HG03520 (cell line): ENCODE data around the gene ITGA3.

Experiments
- ATAC-seq: cut with Tn5 transposase; IDR thresholded peaks from one replicate; pipeline ENCODE4 v1.9.1; 2021; ENCODE audit warnings: mild to moderate bottlenecking, moderate library complexity; ENCODE audit not compliant: unreplicated experiment

Gene ITGA3

GRCh38 chr17:50106393-50107131, 50.7 kb downstream of the ITGA3 start:
- ATAC-seq: no peak

GRCh38 chr17:50107790-50108414, 52.0 kb downstream of the ITGA3 start:
- ATAC-seq: no peak

- ATAC-seq: no peak
These were observed 52.6 kb downstream of the ITGA3 start for GRCh38 chr17:50108556-50108955.

GRCh38 chr17:50109207-50109606, 53.3 kb downstream of the ITGA3 start:
- ATAC-seq: no peak

GRCh38 chr17:50109785-50110184, 53.9 kb downstream of the ITGA3 start:
- ATAC-seq: no peak

DNA sequence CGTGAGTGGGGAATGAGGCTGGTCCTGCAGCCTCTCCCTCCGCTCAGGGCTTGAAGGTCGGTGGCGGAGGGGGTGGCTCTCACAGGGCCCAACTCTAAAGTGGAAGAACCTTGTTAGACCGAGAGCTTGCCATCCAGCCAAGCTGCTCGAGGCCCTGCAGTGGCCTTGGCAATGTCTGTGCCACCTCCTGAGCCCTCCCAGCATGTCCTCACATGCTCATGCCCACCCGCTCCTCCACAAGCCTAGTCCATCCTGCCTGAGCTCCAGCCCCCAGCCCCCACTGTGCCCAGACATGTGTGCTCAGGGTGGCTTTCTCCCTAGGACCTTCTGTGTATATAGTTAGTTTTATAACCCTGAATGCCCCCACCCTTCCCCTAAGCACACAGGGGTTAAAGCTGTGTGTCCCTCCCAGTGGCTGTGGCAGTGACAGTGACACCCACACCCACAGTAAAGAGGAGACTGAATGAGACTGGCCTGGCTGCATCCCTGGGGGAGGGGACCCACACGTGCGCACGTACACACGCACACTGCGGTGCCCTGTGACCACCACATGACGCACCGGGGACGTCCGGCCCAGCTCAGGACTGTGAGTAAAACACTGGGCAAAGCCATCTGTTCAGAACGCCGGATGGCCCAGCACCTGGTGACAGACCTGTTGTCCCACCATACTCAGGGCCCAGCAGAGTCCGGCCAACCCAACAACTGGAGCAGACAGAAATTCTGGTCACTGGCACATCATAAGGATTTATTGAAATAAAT, 54.9 kb downstream of the ITGA3 start:
- ATAC-seq: no peak

GRCh38 chr17:50111673-50112655, 56.1 kb downstream of the ITGA3 start:
- no peak for ATAC-seq

DNA sequence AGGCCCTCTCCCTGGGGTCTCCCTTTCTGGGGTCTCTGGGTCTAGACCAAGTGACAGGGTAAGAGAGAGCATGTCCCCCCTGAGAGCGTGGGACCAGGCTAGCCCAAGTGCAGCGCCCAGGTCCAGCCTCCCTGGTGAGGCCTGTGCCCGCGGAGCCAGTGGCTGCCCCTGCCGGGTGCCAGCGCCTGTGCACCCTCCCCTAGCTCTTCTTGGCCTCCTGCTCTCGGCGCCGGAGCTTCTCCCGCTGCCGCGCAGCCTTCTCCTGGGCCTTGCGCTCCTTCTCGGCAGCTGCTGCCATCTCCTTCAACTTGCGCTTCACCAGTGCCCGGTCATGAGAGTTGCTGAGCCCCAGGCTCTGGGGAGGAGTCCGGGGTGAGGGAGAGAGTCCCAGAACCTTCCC, 56.8 kb downstream of the ITGA3 start:
- ATAC-seq: no peak

- no peak for ATAC-seq
These were observed 57.9 kb downstream of the ITGA3 start for GRCh38 chr17:50113624-50114320.

- ATAC-seq: no peak
These were observed 58.5 kb downstream of the ITGA3 start for GRCh38 chr17:50114401-50114800.

DNA sequence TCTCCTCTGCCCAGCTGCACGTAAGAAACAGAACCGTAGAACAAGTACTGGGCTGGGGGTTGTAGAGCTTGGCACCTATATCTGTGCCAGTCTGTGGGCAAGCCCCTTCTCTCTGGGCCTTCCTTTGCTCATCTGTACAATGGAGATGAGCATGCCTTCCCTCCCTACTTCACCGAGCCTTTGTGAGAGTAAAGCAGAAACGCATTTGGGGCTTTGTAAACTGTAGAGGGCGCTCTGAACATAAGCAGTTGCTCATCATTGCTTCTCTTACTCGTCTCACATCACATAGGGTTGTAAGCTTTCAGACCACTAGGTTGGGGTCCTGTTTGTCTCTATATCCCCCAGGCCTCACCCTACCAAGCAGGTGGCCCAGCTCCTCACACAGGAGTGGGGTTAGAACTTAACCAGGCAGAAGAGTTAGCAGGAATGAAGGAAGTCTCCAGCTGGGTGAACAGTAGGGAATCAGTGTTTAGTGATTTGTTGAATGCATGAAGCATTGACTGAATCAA, 59.0 kb downstream of the ITGA3 start:
- no peak for ATAC-seq

DNA sequence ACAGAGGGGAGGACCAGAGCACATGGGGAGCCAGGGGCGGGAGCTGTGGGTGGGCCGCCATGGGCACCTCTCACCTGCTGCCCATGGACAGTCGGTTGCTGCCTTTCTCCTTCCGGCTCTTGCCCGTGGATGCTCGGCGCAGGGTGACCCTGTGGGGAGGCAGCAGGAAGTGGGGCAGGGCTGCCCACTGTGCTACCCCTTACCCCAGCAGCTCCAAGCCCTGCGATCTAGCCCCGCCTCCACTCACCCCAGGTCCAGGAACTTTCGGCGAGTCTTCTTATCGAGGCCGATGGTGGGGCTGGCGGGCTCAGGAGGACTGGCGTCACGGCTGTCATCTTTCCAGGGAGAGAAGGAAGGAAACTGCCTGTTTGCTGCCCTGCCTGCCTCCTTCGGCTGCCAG, 59.8 kb downstream of the ITGA3 start:
- no peak for ATAC-seq

DNA sequence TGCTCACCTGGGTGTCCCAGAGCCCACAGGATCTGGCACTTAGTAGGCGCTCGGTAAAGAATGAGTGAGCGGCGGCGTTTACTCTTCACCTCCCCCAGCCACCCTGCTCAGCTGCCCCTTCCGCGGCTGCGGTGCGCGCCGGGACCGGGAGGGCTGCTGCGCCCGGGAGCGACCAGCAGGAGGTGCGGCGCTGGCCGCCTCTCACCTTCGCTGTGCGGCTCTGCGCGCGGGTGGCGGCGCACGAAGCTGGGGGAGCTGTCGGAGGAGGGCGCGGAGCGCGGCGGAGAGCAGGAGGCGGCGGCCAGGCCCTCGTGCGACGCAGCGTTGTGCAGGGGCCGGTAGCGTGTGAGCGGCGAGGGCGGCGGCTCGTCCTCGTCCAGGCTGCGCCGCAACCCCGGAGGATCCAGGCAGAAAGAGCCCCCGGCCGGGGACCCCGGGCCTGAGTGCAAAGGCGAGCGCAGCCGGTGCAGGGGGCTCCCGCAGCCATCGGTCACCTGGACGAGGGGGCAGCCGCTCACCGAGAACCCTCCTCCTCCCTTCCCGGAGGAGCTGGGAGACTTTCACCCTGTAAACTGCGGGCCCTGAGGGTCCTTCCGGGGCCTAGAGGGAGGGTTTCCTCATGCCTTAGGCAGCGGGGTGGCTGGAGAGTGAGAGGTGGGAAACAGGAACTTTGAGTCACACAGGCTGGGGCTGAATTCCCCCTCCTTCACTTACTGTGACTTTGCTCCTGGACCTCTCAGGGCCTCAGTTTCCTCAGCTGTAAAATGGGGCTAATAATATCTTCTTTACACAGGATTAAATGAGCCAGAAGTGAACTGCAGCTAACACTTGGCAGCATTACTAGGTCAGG, 61.5 kb downstream of the ITGA3 start:
- no peak for ATAC-seq

DNA sequence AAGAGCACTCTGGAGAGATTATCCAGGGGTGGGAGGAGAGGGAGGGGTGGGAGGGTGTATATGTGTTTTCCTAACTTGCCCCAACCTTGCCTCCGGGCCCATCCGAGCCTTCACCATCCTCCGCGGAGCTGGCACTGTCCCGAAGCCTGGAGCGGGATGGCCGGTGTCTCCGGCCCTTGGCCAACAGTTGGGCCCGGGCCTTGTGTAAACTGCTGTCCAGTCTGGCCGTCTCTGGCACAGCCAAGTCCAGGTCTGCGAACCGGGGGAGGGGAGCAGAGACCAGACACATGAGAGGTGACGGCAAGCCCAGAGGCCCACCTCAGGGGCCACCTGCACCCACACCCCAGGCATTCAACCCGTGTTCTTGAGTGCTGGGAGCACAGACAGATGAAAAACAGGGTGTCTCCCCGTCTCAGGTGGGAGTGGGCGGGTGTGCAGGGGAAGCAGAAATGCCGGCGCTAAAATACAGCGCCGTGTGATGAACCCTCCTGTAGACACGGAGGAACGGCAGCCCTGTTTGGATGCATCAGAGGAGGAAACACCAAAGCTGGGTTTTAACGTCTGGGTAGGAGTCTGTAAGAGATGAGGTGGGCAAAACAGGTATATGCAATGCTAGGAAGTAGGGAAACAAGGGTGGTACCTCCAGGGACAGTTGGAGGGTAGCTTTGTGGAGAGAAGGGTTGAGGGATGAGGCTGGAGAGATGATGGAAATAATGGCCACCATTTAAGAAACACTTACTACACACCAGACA, 62.3 kb downstream of the ITGA3 start:
- no peak for ATAC-seq

- no peak for ATAC-seq
These were observed 62.9 kb downstream of the ITGA3 start for GRCh38 chr17:50118828-50119218.

DNA sequence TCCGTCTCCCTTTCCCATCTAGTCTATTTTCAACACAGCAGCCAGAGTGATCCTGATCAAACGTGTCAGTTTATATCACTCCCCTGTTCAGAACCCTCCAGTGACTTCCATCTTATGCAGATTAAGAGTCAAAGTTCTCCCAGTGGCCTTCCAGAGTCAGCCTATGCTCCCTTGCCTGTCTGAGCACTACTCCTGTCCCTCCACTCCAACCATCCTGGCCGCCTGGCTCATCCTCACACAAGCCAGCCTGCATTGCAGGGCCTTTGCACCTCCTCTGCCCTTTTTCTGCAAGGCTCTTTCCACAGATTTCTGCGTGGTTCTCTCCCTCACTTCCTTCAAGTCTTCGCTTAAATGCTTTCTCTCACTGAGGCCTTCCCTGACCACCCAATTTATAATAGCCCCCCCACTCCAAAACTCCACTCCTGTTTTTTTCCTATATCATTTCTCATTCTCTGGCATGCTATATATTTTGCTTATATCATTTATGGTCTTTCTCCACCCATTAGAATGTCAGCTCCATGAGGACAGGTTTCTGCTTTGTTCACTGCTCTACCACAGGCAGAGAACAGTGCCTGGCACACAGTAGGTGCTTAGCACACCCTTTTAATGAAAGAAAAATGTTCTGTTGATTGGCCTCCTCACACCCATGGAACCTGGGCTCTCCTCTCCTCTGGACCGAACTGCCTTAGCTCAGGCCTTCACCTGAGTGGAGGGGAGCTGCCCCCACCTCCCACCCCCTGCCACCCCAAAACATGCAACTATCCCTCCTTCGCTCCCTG, 64.8 kb downstream of the ITGA3 start:
- ATAC-seq: no peak

- no peak for ATAC-seq
These were observed 67.0 kb downstream of the ITGA3 start for GRCh38 chr17:50122945-50123344.
